Stimulated activated CD4-positive, alpha-beta T cell treated with anti-CD3 and anti-CD28 coated beads, TNF-alpha, amount 100 ng/mL, for 48 hours (primary cell): Measurements from ENCODE around the gene CADM2.

Experiments
- DNase-seq, 3 donors: peaks; one replicate each; pipeline ENCODE4 v3.0.0-alpha.2; 2020; ENCODE audit warnings: low read depth in 3 of 3

The CADM2 gene

DNA sequence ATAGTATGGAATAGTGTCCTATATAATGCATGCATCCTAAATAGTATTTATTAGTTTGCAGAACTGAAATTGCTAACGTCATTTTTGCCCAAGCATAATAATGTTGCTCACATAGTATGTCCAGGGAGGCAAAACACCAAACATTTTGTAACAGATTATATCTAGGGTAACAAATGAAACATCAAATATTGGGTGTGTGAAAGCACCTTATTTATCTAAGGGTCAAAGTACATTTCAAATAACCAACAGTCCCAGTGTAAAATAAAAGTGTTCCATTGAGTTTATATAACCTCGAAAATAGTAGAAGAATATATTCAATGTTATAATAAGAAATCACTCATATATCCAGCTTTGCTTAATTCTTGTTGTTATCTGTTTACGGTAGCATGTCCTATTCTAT is 363.1 kb downstream of the CADM2 start:
- no peak for DNase-seq

DNA sequence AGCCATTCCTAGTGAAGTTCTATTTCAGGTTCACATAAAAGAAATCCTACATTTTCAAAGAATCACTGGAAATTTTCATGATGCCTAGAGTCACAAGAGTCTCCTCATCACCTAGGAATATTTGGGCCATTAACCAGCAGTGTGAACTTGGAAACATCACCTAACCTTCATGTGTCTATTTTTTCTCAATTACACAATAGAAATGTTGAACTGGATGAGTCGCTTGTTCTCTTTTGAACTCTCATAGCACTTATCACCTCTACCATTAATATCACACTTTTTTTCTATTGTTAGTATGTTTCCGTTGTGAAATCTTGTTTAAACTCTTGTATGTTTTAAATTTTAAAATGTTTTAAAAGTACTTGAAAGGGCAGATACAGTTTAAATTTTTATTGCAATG is 371.3 kb downstream of the CADM2 start:
- no peak for DNase-seq

GRCh38 chr3:85337895-85338294 is 379.1 kb downstream of the CADM2 start:
- no peak for DNase-seq

DNA sequence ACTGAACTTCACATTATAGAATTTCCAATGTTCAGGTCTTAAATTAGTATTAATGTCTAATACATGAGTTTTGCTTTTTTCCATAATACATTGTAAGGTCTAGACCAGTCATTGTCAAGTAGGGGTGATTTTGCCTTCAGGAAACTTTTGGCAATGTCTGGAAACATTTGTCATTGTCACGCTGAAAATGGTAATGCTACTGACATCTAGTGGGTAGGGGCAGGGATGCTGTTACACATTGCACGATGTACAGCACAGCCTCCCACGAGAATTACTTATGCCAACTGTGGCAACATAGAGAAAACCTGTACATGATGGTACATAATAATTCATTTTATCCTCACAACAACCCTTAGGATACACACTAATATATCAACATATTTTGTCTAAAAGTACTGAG is 384.1 kb downstream of the CADM2 start:
- no peak for DNase-seq

DNA sequence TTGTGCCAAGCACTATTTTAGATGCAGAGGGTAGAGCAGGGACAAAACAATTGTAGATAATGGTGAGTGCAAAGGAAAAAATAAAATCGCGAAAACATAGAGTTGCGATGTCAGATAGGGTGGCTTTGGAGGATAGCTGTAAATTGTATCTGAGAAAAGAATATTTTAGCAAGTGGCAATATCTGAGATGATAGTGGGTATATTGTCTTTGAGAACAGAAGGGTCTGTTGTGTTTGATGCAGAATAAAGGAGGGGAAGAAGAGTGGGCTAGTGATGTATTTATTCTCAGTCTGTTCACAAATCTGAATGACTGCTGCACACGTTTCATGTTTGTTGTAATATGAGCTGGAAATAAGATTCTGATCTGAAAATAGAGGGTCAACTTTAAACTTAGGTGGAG is 396.8 kb downstream of the CADM2 start:
- DNase-seq: no peak

DNA sequence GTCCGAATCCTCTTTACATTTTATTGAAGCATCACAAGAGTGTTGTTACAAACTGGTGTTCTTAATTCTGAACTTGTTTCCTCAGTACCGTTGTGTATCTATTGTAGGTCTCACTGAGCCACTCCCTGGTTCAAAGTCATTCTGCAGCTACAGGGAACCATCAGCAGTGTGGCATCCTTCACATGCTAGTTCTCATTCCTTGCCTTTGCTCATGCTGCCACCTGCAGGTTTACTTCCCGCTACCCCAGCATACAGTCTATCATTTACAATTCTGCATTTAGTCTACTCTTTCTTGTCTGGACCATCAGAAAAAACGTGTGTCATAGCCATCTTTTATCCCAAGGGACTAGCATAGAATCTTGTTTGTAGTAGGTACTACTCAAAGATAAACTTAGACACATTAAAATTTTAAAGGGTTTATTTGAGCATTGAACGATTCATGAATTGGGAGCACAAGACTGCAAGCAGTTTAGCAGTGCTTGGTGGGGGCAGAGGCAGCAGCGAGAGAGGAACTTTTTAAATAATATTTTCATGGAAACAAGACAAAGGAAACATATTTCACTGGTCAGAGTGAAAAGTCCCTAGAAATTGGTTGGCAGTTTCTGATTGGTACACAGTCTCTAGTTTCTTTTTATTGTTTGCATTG is 402.1 kb downstream of the CADM2 start:
- DNase-seq: no peak

- no peak for DNase-seq
Observed at GRCh38 chr3:85364296-85364909, 405.6 kb downstream of the CADM2 start.

GRCh38 chr3:85370341-85370740 is 411.6 kb downstream of the CADM2 start:
- DNase-seq: no peak

- DNase-seq: no peak
Observed at GRCh38 chr3:85376131-85376530, 417.3 kb downstream of the CADM2 start.

DNA sequence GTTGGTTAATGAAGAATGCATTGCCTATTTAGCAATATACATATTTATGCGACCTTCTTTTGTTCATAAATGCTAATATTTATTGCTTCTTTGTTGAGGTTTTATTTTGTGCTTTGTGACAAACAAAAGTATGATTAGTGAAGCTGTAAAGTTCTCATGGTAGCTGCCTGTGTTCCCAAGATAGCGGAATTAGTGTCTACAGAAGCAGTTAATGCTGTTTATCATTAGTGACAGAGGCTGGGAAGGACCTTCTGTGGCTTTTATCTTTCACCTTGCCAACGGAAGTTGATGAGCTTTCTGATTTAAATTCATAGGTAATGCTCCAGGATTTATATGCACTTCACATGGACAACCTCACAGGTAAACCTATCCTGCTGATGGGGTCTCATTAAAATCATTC is 418.3 kb downstream of the CADM2 start:
- DNase-seq: no peak

- no peak for DNase-seq
Observed at GRCh38 chr3:85384372-85384771, 425.6 kb downstream of the CADM2 start.

- DNase-seq: no peak
Observed at GRCh38 chr3:85387913-85388505, 429.2 kb downstream of the CADM2 start.

DNA sequence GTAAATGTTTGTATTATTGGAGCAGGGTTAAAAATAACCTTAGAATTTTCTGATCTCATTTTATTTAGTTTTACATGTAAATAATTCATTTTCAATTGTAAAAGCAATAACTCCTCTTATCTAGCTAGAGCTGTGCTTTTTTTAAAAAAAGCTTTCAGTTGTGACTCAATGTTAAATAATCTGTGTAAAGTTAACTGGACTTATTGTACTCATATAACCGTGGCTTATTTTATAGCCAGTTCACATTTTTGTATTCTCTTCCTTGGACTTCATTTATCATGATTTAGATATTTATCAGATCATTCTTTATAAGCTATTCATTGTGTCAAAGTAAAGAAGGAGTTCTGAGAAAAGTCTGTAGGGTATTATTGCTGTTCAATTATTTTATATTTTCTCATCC is 435.6 kb downstream of the CADM2 start:
- no peak for DNase-seq

GRCh38 chr3:85397434-85397833 is 438.6 kb downstream of the CADM2 start:
- no peak for DNase-seq

GRCh38 chr3:85426121-85426520 is 467.3 kb downstream of the CADM2 start:
- DNase-seq: no peak

- DNase-seq: no peak
Observed at GRCh38 chr3:85427467-85427866, 468.7 kb downstream of the CADM2 start.

- DNase-seq: no peak
Observed at GRCh38 chr3:85432081-85432480, 473.3 kb downstream of the CADM2 start.

- no peak for DNase-seq
Observed at GRCh38 chr3:85433319-85433718, 474.5 kb downstream of the CADM2 start.

DNA sequence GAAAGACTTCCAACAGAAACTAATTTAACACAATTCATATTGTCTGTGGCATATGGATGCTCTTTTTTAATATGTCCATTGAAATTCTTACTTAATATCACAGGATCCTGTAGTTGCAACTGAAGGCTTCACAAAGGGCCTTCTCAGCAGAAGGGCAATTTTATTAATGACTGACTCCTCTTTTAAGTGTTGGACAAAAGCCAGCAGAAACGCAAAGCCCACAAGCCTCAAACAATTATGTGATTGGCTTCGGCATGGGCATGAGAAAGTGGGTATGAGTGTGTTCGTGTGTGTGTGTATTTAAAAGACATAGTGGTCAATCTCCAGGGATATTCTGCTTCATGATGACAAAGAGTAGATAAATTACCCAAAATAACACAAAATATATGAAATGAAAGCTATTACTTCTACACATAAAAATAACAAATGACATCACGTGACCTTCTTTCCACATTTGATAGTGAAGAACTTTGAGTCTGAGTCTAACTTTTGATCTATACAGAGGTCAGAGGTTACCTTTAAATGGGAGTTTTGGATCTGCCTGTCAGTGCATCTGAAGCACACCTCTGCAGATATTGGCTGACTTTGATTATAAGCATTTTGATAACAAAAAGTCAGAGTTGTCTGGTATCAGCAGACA is 496.9 kb downstream of the CADM2 start:
- no peak for DNase-seq

GRCh38 chr3:85474241-85474640 is 515.5 kb downstream of the CADM2 start:
- DNase-seq: no peak

DNA sequence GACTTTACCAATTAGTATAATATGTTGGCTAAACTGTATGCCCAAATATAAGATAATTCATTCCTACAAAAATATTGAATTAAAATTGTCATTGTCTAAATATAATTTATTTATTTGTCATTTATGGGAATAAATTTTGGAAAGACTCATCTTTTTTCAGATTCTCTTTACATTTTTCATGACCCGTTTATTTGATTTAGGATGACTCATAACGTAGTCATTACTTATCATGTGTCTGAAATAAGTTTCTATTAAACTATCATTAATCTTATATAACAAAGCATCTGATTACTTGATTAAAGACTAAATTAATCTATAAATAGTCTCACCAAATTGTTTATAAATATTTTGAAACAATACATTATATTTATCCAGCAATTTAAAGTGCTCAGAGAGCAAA is 516.6 kb downstream of the CADM2 start:
- DNase-seq: no peak

- no peak for DNase-seq
Observed at GRCh38 chr3:85476891-85477495, 518.2 kb downstream of the CADM2 start.
